ENCODE measurements around the gene CLIC5.

- TF ChIP-seq CTCF (IDR thresholded peaks at IDR 0.05) (no peak), POLR2A (IDR thresholded peaks at IDR 0.05) (no peak)
These were observed 36.8 kb upstream of the CLIC5 start for GRCh38 chr6:46052479-46052878.

Data from testis (tissue), 2 donors.